Kidney (tissue), 14 donors: ENCODE data around the gene CCDC170. TPM values are rescaled to one million over a fixed set of nuclear protein-coding genes. Genes with fewer than 3 reads are reported as not detected.

Experiments
- DNase-seq, 5 donors: peaks; one replicate each; pipeline ENCODE4 v3.0.0-alpha.2; 2013 to 2020
- FAIRE-seq: peaks from 2 replicates; lab custom pipeline; 2012; peaks lifted over from hg19 to GRCh38; lab: Jason Lieb, UNC
- H3K27ac ChIP-seq, 2 donors: one replicate each; pipeline ENCODE4 v1.7.0; 2013; ENCODE audit warnings: low read depth in 2 of 2, low read length in 2 of 2, inconsistent platforms in 1 of 2
- H3K27me3 ChIP-seq: one replicate; pipeline ENCODE4 v1.7.1; 2013; ENCODE audit warnings: low read length, inconsistent platforms; ENCODE audit not compliant: control insufficient read depth, insufficient read depth
- H3K36me3 ChIP-seq, 3 donors: one replicate each; pipeline versions ENCODE4 v1.7.0 to v1.7.1; 2013; ENCODE audit warnings: low read length in 3 of 3, control low read depth in 1 of 3, inconsistent platforms in 1 of 3; ENCODE audit not compliant: insufficient read depth in 3 of 3, control insufficient read depth in 2 of 3
- H3K4me1 ChIP-seq, 3 donors: one replicate each; pipeline versions ENCODE4 v1.7.0 to v1.7.1; 2013; ENCODE audit warnings: low read length in 3 of 3, inconsistent platforms in 1 of 3, low read depth in 1 of 3; ENCODE audit not compliant: control insufficient read depth in 2 of 3, insufficient read depth in 2 of 3
- H3K4me3 ChIP-seq, 3 donors: one replicate each; pipeline versions ENCODE4 v1.7.0 to v1.8.1; 2013; ENCODE audit warnings: low read length in 3 of 3, control low read depth in 1 of 3, inconsistent platforms in 1 of 3
- H3K9ac ChIP-seq, 3 donors: one replicate each; pipeline versions ENCODE4 v1.7.0 to v1.7.1; 2013; ENCODE audit warnings: low read length in 3 of 3, control low read depth in 1 of 3, inconsistent platforms in 1 of 3
- H3K9me3 ChIP-seq, 3 donors: one replicate each; pipeline versions ENCODE4 v1.7.0 to v1.7.1; 2013; ENCODE audit warnings: low read length in 3 of 3, control low read depth in 1 of 3, inconsistent platforms in 1 of 3; ENCODE audit not compliant: control insufficient read depth in 2 of 3, insufficient read depth in 1 of 3
- intact Hi-C: fragments of 100-400 bp; cut with DNase I; formaldehyde crosslinking; loops from one replicate; pipeline ENCODE4 v1.11.1; 2022
- polyA plus RNA-seq: library from polyadenylated mRNA; stranded (reverse); fragments of 350-450 nt; fragmentation: Illumina TruSeq; extraction: RNeasy Lipid Tissue Mini Kit (QIAGEN cat#74804); gene quantifications from one replicate; pipeline ENCODE4 v1.2.3, GENCODE V29; 2014; ENCODE audit warnings: low read depth, low replicate concordance; ENCODE audit not compliant: insufficient read depth
- total RNA-seq: library from RNA; stranded (reverse); fragmentation: NEBNext Ultra II Directional; extraction: Animal tissue kit (Norgen Biotek cat#: 25700); gene quantifications from one replicate; pipeline ENCODE4 v1.2.1, GENCODE V29; 2021
- TF ChIP-seq, protein P1 (sequence below): IDR thresholded peaks from 3 replicates; pipeline ENCODE4 v1.5.1; 2012; ENCODE audit warnings: mild to moderate bottlenecking, moderate library complexity, borderline replicate concordance; ENCODE audit not compliant: insufficient read depth; ENCODE audit errors: extremely low read depth
- donor health status: control.
- donor health status: control.
- donor health status: control.
- donor health status: control.
- donor health status: control.
- donor health status: DM: yes; HTN: yes; CAD: no.
- donor health status: Normal renal cell carcinoma (clear cell type).

The CCDC170 gene
- total and polyA plus RNA-seq, 2 donors from 2014 or later: 0.34 to 2.1 TPM

DNA sequence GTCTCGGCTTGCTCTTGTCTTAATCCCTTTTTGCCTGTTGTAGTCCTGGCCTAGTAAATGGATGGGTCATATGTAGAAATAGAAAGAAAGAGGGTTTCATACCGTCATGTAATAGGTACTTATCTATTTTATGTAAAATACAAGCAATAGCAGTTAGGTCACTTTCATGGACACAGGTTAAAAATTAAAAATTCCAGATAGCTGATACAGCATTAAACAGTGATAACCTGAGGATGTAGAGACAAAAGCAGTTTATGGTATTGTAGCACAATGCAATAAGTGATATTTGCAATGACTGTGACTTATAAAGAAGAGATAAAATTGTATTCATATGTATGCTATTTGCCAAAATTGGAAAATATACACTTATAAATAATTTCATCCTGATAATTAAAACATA lies 96.9 kb downstream of the CCDC170 start:
- intact Hi-C loops: no loop called here
- Histone ChIP-seq H3K9ac (no peak overlapping the region), H3K27ac (no peak overlapping the region), H3K4me1 (no peaks in the 10 kb centered on the region), H3K9me3 (peaks cover 0 to 9% (median 3%) of the 10 kb centered on the region in 3 donors), H3K36me3 (no peaks in the 10 kb centered on the region), H3K4me3 (no peak overlapping the region), H3K27me3 (no peaks in the 10 kb centered on the region)
- DNase-seq (no peak), FAIRE-seq (no peak)
- TF ChIP-seq, protein P1, sequence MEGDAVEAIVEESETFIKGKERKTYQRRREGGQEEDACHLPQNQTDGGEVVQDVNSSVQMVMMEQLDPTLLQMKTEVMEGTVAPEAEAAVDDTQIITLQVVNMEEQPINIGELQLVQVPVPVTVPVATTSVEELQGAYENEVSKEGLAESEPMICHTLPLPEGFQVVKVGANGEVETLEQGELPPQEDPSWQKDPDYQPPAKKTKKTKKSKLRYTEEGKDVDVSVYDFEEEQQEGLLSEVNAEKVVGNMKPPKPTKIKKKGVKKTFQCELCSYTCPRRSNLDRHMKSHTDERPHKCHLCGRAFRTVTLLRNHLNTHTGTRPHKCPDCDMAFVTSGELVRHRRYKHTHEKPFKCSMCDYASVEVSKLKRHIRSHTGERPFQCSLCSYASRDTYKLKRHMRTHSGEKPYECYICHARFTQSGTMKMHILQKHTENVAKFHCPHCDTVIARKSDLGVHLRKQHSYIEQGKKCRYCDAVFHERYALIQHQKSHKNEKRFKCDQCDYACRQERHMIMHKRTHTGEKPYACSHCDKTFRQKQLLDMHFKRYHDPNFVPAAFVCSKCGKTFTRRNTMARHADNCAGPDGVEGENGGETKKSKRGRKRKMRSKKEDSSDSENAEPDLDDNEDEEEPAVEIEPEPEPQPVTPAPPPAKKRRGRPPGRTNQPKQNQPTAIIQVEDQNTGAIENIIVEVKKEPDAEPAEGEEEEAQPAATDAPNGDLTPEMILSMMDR: no peak

GRCh38 chr6:151592449-151593159 lies 98.8 kb downstream of the CCDC170 start:
- no peak overlapping the region for H3K9ac ChIP-seq
- TF ChIP-seq, protein P1: no peak
- H3K9me3 ChIP-seq: peaks cover 0 to 9% (median 3%) of the 10 kb centered on the region in 3 donors
- H3K27me3 ChIP-seq: no peaks in the 10 kb centered on the region
- no peak overlapping the region for H3K4me3 ChIP-seq
- no peaks in the 10 kb centered on the region for H3K4me1 ChIP-seq
- H3K36me3 ChIP-seq: no peaks in the 10 kb centered on the region
- FAIRE-seq (no peak), DNase-seq (no peak)
- H3K27ac ChIP-seq: no peak overlapping the region
- intact Hi-C loops: no loop called here

DNA sequence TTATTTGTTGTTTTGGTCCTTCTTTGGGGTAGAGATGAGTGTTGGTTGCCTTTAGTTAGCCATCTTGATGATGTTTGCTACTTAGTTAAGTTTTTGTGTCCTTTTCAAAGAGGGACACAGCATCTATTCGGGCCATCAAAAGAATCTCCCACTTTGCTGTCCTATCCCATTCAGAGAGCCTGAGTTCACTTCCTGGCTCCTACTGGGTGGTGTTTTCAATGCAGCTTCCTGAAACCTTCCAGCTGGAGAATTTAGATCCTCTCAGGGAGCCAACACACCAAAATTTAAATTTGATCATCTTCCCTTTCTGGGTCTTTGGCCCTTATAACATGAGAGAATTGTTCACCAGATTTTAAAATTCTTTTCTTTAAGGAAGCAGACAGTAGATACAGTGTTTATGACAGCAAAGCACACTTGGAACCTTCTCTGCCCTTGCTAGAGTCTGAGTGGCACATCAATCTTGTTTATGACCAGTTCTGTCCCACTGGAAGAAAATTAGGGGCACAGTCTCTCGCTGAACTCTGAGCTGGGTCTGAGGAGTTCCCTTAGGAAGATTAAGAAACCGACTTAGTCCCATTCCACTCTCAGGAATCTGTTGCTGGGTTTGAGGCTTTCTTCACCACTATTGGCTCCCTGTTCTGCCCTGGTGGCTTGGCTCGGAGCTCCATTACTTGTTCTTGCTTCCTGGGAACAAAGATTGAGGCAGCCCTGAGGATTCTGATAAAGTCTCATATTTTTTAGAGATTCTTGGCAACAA lies 115.5 kb downstream of the CCDC170 start:
- H3K4me1 ChIP-seq: peaks cover 0 to 3% (median 2%) of the 10 kb centered on the region in 3 donors
- no peak overlapping the region for H3K4me3 ChIP-seq
- H3K27me3 ChIP-seq: no peaks in the 10 kb centered on the region
- H3K27ac ChIP-seq: no peak overlapping the region
- intact Hi-C loops: no loop called here
- no peaks in the 10 kb centered on the region for H3K36me3 ChIP-seq
- no peak overlapping the region for H3K9ac ChIP-seq
- no peaks in the 10 kb centered on the region for H3K9me3 ChIP-seq
- DNase-seq (peak in 4 of 5 donors; percentile 33 to 82 (median 74)), FAIRE-seq (no peak)
- TF ChIP-seq, protein P1: no peak
